GM06990 (cell line): ENCODE measurements around the gene CASK.
"Not testable (repeated sequence)": the region's sequence is repeated elsewhere in the genome, so short reads cannot be mapped to it uniquely, and the experiment has no call there.

Source experiments
- DNase-seq: peaks from one replicate; pipeline ENCODE4 v3.0.0-alpha.2; 2011; ENCODE audit not compliant: insufficient read length; ENCODE audit errors: extremely low read depth
- H3K27me3 ChIP-seq: replicated peaks from 2 replicates; pipeline ENCODE4 v1.6.0; 2011; ENCODE audit warnings: low read length; ENCODE audit not compliant: control insufficient read depth, insufficient read depth
- H3K36me3 ChIP-seq: 2 replicates; pipeline ENCODE4 v1.5.1; 2011; ENCODE audit warnings: low read length; ENCODE audit not compliant: control insufficient read depth, insufficient read depth
- H3K4me3 ChIP-seq: replicated peaks from 2 replicates; pipeline ENCODE4 v1.5.1; 2011; ENCODE audit warnings: low read depth, mild to moderate bottlenecking, control low read depth, low read length
- TF ChIP-seq, protein P1 (sequence below): IDR thresholded peaks from 2 replicates; pipeline ENCODE4 v1.5.1; 2011; ENCODE audit warnings: low read length, control low read depth, mild to moderate bottlenecking, inconsistent platforms; ENCODE audit not compliant: insufficient read depth, poor library complexity, severe bottlenecking

CASK gene

DNA sequence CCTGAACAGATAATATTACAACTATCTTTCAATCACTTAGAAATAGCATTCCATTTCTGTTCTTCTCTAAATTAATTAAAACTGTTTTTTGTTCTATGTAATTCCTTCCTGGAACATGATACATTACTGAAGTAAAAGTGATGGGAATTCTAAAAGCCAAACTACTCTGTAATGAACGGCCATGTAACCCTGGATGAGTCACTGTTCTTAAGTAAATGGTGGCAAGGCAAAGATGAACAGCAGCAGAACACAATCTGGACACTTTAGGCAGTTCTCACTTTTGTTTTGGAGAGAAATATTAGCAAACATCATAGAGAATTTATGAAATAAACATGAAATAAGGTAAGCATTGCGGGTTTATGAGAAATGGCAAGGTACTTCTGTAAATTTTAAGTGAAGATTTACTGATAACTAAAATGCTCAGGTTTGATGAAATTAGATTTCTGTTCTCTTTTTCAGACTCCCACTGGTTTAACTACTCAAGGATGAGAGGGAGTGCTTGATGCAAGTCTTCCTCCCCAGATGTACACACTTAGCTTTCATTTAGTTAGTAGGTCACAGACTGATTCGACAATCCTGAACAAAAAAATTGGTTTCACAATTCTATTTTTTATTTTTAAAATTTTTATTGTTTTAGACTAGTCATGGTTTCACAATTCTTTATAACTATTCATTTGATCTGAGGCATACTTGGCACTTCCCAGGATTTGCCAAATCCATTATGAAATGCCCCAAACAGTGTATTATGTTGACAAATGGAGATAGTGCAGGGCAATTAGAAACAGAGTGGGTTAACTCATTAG is 200.3 kb downstream of the CASK start:
- Histone ChIP-seq H3K36me3 (no peaks in the 10 kb centered on the region), H3K4me3 (no peak overlapping the region), H3K27me3 (no peaks in the 10 kb centered on the region)
- DNase-seq = no peak
- TF ChIP-seq, protein P1, sequence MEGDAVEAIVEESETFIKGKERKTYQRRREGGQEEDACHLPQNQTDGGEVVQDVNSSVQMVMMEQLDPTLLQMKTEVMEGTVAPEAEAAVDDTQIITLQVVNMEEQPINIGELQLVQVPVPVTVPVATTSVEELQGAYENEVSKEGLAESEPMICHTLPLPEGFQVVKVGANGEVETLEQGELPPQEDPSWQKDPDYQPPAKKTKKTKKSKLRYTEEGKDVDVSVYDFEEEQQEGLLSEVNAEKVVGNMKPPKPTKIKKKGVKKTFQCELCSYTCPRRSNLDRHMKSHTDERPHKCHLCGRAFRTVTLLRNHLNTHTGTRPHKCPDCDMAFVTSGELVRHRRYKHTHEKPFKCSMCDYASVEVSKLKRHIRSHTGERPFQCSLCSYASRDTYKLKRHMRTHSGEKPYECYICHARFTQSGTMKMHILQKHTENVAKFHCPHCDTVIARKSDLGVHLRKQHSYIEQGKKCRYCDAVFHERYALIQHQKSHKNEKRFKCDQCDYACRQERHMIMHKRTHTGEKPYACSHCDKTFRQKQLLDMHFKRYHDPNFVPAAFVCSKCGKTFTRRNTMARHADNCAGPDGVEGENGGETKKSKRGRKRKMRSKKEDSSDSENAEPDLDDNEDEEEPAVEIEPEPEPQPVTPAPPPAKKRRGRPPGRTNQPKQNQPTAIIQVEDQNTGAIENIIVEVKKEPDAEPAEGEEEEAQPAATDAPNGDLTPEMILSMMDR = no peak

DNA sequence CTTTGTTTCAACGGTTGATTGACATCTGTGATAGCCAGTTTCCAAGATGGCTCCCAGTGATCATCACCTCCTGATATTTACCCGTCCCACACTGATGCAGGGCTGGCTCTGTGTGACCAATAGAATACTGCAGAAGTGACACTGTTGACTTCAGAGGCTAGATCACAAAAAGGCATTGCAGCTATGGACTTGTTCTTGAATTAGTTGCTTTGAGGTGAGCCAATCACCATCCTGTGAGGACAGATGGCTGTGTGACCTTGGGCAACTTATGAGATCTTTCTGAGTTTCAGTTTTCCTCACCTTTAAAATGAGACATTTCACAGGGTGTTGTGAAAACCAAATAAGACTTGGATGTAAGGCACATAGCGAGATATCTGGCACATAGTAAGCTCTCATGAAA is 201.1 kb downstream of the CASK start:
- TF ChIP-seq, protein P1 = no peak
- no peaks in the 10 kb centered on the region for H3K27me3 ChIP-seq
- no peaks in the 10 kb centered on the region for H3K36me3 ChIP-seq
- no peak for DNase-seq
- H3K4me3 ChIP-seq = no peak overlapping the region

DNA sequence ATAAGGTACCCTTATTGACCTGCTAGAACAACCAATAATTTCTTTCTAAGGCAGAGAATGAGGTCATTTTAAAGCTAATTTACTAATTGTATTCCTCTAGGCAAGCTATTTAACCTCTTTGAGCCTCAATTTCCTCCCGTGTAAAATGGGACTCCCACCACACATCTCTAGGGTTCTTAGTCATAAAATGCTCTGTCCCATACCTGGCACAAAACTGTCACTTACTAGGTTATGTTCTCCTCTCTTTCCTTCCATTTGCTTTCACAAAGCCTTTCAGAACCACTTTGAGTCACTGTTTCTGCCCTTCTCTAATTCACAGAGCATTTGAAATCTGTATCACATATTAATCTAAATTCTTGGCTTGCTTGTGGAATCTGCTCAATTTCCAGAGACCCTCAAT is 201.8 kb downstream of the CASK start:
- H3K27me3 ChIP-seq = no peaks in the 10 kb centered on the region
- H3K36me3 ChIP-seq = no peaks in the 10 kb centered on the region
- H3K4me3 ChIP-seq = no peak overlapping the region
- TF ChIP-seq, protein P1 = no peak
- DNase-seq = no peak

DNA sequence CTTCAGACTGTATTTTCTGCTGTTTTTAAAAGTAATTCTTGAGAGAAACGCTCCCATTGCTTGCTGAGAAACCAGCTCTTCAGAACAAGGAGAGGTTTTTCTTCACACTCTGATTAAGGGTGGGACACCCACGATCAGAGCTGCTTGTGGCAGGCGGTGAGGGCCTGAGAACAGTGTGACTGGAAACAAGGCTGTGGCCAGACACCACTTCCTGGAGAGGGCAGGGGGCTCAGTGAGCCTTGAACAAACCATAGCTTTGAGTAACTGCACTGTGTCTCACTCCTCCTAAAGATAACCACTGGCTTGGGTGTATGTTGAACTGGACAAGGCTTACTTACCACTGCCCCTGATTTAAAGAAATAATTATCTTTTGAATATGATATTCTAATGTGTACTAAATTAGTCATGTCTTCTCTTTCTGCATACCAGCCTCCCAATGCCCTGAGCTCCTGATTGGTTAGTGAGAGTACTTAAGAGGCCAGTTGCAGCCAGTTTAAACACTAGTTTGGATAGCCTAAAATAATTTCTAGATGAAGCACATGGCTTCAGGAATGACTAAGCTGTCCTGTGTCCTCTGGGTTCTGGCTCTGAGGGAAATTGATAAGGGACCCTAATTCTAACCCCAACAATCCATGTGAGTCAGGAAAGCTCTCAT is 203.1 kb downstream of the CASK start:
- Histone ChIP-seq H3K4me3 (no peak overlapping the region), H3K27me3 (no peaks in the 10 kb centered on the region), H3K36me3 (no peaks in the 10 kb centered on the region)
- TF ChIP-seq, protein P1 = no peak
- peak; percentile 47 for DNase-seq

DNA sequence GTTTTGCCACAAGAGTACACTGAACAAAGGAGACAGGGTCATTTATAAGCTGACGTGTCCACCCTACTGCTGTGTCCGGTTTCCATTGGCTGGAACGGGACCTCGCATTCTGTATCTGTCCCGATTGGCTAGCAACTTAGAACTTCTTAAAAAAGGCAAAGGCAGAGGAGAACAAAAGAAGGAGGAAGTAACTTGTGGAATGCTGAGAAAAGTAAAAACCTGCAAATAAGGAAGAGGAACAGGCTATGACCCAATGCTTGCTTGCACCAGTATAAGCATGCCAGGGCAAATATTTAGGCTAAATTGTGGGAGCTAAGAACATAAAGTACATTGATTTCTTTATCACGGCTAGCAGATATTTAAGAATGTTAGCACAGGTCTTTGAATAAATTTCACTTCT is 203.7 kb downstream of the CASK start:
- not testable (repeated sequence) for H3K27me3 ChIP-seq, H3K4me3 ChIP-seq, H3K36me3 ChIP-seq, DNase-seq

DNA sequence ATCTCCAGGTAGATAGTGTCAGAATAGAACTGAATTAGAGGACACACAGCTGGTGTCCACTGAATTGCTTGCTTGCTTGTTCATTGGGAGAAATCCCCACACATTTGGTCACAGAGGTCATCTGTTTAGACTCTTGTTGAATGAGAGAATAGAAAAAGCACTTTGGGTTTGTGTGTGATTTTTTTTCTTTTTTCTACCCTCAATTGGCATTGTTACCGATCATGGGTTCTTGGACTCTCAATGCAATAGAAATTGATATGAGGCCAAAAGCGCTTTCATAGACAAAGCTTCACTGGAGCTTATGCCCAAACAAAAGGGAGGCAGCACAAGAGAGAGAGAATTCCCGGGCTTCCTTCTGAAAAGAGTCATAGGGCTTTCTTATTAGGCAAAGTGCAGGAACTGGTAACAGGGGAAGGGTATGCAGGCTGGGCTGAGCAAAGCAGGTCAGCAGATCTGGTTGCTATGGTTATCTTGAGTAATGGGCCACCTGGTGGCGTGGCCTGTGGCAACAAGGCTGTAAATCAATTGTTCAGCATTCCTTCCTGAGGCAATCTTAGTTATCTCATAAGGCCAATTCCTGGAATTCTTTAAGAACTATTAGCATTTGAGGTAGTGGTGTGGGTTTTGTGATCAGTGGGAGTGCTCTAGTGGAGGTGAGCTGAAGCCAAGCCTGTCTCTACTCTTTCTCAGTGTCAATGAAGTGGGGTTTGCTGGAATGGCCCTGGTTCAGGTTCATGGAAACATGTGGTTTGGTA is 204.7 kb downstream of the CASK start:
- H3K27me3 ChIP-seq = no peaks in the 10 kb centered on the region
- no peak overlapping the region for H3K4me3 ChIP-seq
- no peaks in the 10 kb centered on the region for H3K36me3 ChIP-seq
- TF ChIP-seq, protein P1 = no peak
- no peak for DNase-seq
